GM18868 (cell line): ENCODE data around the gene SV2C.
"Not testable (repeated sequence)": the region's sequence is repeated elsewhere in the genome, so short reads cannot be mapped to it uniquely, and the experiment has no call there.

Experiments
- ATAC-seq: cut with Tn5 transposase; IDR thresholded peaks from one replicate; pipeline ENCODE4 v1.9.1; 2021; ENCODE audit warnings: mild to moderate bottlenecking, moderate library complexity; ENCODE audit not compliant: unreplicated experiment

SV2C gene

DNA sequence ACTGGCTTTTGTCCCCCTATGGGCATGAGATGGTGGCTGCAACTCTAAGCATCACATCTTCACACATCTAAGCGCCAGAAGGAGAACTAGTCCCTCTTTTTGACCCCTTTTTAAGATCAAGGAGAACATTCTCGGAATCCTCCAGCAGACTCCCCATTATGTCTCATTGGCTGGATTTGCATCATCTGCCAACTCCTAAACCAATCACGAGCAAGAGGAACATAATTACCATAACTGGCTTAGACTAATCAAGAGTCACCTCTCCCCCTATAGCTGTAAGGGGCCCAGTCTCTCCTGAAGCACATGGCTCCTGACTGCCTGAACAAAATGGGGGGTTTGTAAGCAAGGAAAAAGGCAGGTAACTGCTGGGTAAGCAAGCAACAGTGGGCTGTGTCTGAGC lies 251.4 kb downstream of the SV2C start:
- ATAC-seq = no peak

DNA sequence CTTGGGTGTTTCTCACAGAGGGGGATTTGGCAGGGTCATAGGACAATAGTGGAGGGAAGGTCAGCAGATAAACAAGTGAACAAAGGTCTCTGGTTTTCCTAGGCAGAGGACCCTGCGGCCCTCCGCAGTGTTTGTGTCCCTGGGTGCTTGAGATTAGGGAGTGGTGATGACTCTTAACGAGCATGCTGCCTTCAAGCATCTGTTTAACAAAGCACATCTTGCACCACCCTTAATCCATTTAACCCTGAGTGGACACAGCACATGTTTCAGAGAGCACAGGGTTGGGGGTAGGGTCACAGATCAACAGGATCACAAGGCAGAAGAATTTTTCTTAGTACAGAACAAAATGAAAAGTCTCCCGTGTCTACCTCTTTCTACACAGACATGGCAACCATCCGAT lies 252.3 kb downstream of the SV2C start:
- not testable (repeated sequence) for ATAC-seq

DNA sequence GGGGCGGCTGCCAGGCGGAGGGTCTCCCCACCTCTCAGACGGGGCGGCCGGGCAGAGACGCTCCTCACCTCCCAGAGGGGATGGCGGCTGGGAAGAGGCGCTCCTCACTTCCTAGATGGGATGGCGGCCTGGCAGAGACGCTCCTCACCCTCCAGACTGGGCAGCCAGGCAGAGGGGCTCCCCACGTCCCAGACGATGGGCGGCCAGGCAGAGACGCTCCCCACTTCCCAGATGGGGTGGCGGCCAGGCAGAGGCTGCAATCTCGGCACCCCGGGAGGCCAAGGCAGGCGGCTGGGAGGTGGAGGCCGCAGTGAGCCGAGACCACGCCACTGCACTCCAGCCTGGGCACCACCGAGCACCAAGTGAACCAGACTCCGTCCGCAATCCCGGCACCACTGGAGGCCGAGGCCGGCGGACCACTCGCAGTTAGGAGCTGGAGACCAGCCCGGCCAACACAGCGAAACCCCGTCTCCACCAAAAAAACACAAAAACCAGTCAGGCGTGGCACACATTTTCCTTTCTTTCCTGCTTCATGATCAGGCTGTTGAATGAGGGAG lies 253.1 kb downstream of the SV2C start:
- not testable (repeated sequence) for ATAC-seq

DNA sequence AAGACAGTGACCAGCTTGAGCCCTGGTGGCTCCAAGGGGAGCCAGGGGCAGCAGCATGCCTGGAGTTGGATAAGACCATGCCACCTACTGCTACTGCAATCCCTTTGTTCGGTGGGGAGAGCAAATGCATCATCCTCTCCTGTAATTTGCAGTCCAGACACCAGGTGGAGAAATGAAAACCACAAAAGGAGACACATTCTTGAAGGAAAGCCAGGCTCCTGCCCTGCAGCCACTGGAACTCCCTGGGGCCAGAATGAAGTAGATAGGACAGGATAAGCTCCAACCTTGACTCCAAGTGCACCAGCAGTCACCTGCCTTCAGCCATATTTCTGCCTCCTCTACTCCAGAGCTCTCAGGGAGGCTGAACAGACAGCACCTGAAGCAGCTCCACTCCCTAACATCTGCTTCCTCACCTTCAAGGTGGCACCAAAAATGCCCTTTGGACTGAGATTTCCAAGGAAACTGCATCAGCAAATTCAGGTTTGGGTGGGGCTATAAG lies 254.8 kb downstream of the SV2C start:
- no peak for ATAC-seq

DNA sequence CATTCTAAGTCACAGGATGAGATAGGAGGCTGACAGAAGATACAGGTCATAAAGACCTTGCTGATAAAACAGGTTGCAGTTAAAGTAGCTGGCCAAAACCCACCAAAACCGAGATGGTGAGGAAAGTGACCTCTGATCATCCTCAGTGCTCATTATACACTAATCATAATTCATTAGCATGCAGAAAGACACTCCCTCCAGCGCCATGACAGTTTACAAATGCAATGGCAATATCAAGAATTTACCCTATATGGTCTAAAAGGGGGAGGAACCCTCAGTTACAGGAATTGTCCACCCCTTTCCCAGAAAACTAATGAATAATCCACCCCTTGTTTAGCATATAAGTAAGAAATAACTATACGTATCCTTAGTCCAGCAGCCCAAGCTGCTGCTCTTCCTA lies 256.7 kb downstream of the SV2C start:
- no peak for ATAC-seq

DNA sequence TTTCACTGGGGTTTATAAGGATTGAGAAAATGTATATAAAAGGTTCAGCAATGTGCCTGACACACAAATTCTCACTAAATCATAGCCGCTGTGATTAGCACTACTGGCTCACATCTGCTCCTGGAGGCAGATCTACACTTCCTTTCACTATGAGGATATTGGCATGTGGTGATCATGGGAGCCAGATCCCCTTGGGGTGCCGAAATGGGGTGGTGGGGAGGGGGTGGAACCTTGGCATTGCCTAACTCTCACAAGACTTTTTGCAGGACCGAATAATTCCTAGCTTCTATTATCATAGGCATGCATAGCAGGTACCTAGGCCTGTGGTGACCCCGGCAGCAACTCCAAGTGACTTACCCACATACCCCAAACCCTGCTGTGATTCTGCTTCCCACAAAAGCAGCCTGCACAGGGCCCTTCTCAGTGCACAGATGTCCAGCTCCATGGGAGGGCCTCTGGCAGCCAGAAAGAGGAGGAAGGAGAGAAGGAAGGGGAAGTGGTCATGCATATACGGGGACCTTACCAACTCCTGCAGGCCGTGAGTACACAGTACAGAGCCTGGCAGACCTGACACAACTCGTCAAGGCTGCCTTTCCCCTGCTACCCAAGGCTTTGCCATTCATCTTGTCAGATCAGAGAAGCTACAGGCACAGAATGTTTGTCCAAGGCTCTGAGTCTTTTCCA lies 258.6 kb downstream of the SV2C start:
- ATAC-seq = no peak

DNA sequence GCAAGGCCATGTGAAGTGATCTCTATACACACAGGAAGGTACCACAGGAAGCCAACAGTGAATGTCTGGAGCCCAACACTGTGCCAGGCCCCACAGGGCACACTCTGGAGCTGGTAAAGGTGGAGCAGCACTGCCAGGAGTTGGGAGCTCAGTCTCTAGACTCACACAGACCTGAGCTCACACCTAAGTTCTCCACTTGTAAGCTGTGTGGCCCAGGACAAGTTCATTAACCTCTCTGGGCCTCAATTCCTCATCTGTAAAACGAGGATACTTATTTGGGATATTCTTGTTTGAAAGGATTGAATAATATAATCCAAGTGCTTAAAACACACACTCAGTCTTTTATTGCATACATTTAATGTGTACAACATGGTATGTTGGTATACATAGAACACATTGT lies 259.3 kb downstream of the SV2C start:
- no peak for ATAC-seq

DNA sequence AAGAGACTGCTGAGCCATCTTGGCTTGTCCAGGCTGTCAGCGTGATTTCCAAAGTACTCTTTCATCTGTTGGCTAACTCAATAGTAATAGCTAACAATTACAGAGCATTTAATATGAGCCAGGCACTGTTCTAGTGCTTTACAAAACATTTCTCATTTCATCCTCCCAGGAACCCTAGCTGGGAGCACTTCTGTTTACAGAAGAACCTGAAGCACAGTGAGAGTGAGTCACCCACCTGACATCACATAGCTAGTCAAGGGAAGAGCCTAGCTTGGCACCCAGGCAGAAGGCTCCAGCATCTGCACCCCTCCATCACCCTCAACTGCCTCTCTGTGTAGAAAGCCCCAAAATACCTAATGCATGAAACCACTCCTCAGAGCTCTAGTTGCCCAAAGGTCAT lies 262.4 kb downstream of the SV2C start:
- no peak for ATAC-seq

DNA sequence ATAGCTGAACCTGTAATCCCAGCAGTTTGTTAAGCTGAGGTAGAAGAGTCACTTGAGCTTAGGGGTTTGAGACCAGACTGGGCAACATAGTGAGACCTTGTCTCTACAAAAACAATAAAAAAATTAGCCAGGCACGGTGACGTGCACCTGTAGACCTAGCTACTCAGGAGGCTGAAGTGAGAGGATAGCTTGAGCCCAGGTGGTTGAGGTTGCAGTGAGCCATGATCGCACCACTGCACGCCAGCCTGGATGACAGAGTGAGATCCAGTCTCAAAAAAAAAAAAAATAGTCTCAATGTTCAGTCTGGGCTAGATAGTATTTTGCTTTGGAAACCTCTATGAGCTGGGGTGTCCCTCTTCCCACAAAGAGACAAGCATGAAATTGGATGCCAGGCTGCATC lies 268.0 kb downstream of the SV2C start:
- peak; percentile 13 for ATAC-seq

DNA sequence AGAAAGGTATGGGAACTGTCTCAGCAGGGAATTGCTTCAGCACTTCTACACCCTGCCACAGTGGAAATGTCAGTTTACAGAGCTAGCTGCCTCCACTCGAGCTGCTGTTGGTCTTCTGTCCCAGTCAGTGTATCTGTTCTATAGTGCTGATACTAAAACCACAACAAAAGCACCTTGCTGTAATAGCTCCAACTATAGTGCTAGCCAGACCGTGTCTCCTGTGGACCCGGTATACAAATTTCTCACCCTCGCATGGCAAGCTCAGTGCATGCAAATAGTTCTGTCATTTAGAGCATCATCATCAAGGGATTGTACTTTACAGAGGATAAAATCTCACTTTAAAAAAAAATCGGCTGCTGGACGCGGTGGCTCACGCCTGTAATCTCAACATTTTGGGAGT lies 268.4 kb downstream of the SV2C start:
- peak; percentile 99 for ATAC-seq

DNA sequence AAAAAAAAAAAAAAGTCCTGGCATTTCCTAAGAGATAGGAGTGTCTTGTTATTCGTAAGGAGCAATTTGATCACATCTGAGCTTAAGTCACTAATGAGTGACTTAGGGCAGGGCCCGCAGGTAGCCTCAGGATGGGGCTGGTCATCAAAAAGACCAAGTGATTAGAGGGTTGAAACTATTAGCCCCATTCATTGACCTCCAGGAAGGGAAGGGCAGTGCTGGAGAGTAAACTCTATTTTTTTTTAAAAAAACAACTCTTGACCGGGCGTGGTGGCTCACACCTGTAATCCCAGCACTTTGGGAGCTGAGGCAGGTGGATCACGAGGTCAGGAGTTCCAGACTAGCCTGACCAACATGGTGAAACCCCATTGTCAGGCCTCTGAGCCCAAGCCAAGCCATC lies 273.7 kb downstream of the SV2C start:
- ATAC-seq = no peak

DNA sequence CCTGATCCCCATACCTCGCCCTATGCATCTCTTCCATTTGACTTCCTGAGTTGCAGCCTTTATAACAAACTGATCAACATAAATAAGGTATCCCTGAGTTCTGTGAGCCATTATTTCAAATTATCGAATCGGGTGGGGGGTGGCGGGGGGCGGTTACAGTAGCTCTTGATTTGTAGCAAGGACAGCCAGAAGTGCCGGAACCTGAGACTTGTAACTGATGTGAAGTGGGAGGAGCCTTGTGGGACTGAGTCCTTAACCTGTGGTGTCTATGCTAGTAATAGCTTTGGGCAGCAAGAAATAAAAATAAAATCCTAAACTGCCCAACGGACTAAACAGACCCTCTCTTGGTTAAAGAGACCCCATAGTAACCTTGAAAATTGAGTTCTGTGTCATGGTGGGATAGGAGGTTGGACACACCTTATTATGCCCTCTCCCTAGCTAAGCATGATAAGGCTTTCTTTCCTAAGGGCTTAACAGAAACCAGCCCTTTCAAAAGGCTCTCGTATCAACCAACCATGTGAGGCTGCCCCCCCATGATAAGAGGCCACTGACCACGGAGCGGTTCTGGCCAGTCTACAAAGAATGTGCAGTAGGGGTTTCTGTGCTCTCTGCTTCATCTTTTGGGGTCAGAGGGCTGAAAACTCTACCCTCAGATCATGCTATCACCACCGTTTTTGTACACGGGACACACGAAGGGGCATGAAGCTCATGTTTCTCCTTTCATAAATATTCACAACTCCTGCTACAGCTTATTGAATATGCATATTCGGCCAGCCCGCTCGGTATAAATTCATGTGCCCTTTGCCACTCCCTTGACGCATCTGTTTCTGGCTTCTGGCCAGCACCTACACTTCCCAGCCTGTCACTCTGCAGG lies 280.4 kb downstream of the SV2C start:
- ATAC-seq = no peak

DNA sequence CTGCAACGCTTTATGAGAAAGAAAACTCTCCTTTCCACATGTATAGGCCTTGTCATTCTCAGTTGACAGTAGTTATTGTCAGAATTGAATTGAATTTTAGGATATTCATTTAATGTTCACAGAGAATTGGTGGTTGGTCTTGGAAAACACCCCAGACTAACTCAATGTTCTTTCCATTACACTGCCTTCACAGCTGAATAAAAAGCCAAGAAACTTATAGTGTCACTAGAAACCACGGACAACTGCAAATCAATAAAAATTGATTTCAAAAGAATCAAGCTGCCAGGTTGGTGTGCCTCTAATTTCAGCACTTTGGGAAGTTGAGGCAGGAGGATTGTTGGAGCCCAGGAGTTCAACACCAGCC lies 281.0 kb downstream of the SV2C start:
- no peak for ATAC-seq

DNA sequence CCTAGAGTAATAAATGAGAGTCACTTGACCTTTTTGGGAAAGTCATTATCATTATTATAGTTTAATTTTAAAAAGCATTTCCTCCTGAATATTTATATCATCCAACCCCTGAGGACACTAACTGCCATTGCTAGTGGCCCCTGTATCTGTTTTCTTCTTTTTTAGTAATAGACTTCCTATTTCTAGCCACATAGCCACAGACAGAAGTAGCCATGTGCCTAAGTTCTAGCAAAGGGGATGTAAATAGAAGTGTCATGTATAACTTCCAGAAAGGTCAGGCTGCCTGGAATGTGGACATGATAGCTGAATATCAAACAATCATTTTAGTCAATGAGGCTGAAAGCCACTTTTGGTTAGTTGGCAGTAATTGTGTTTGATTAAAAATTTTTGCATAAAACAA lies 282.4 kb downstream of the SV2C start:
- ATAC-seq = no peak

DNA sequence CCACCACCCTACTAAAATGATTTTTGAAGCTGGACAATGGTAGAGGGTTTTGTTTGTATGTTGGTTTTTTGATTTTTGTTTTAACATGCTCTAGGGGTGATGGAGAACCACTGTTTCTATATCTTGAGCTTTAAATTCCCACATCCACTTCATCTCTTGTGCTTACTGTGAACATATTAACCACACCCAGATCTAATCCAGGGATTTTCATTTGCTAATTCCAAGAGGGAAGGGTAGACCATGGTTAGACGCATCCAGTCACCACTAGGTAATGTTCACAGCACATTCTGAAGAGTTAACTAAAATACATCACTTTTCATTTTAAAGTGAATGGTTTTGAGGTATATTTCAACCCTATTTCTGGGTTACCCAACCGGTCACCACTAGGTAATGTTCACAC lies 283.4 kb downstream of the SV2C start:
- no peak for ATAC-seq

DNA sequence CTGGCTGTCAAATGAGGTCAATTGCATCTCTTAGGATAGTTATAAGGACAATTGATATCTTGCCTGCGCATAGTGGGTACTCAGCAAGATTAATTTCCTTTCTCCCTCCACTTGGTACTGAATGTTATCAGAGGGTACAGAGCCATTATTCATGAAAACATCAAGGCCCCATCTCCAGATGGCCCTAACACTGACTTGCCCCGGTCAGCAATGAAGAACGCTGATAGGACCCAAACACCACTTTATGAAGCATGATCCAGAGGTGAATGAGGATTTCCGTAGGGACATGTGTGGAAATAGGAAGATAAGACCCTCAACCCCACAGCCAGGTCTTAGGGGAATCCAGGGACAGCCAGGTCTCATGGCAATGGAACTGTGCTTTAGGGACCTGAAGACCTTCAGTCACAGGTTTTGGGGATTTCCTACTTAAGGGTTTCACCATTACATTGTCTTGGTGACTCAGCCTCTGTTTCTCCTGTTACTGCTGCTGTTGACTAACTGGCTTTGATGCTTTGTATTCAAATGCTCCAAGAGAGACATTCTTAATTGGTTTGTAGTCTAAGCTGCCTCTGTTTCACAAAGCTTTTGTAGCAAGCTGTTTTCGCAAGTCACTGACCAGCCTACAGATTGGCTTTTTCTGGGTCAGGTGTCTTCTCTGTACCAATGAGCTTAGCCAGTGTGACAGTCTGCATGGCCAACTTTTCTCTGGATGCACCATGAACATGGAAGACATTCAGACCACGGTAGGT lies 284.6 kb downstream of the SV2C start:
- ATAC-seq = peak; percentile 89

DNA sequence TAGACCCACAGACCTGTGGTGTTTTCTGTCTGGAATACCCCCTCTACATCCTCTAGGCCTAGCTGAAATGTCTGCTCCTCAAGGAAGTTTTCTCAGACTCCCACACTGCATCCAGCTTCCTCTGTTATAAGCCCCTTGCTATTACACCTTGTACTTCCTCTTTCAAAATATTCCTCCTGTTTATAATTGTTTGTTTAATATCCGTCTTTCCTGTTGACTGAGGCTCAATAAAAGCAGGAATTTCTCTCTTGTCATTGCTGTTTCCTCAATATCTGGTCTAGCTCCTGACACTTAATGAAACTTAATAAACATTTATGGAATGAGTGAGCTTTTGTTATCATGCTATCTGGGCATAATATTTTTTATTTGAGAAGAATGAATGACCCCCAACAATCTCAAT lies 285.8 kb downstream of the SV2C start:
- ATAC-seq = no peak

DNA sequence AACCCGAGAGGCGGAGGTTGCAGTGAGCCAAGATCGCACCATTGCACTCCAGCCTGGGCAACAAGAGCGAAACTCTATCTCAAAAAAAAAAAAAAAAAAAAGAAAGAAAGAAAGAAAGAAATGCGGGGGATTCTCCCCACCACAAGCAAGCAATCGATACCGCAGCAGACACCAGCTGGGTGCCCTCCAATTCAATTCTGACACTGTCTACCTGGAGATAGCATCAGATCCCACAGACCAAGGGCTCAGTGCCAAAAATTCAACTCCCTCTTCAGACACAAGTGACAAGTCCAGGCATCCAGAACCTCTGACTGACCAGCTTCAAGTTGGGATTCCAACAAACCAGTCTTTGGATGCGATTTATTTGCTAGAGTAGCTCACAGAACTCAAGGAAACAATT lies 286.5 kb downstream of the SV2C start:
- not testable (repeated sequence) for ATAC-seq

DNA sequence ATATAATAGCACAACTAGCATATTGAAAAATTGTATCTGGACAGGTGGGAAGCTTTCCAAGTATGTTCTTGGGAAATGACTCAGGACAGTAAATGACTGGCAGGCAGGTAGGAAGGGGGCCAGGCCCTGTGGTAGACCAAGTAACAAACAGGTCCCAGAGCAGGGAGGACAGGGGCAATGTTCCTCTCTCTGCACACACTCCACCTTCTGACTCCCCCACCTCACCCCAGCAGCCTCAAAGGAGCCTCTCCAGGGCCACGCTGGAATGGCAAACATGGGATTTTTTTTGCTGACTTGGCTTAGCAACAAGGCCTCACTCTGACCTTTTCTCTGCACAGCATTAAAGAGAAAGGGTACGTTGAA lies 288.8 kb downstream of the SV2C start:
- ATAC-seq = no peak

DNA sequence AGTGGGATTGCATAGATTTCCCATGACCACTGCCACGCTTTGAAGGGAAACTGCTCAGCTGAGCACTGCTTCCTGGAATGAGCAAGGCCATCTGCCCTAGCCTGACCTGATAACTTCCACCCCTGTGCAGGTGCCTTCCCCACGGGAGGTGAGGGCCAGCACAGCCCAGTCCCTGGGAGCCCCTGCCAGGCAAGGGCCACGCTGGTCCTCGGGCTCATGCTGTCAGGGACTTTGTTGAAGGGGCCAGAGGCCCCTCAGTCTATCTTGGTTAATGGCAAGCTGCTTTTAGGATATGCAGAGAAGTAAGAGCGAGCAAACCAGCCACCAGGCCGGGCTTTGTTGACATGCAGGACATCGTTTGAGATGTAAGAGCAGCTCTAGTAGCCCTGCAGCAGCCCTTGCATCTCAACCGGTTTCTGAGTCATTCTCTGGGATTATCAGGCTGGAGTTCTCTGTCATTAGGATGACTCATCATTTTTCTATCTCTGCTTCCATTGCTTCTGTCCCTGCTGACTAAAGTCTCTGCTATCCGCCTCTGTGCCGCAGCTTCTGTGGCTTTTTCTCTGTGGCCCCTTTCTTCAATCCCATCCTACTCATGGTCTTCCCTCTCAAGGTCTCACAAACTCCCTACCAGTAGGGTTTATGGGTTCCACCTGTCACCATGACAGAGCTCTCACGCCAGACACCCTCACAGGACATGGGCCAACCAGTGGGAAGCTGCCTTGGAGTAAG lies 289.3 kb downstream of the SV2C start:
- no peak for ATAC-seq
